Measurements from ENCODE around the gene FAT1. TPM values are rescaled to one million over a fixed set of nuclear protein-coding genes. Genes with fewer than 3 reads are reported as not detected.

FAT1 gene
- total RNA-seq, 6 experiments from 2014 or later: 32.9 to 173 (median 69.7) TPM

DNA sequence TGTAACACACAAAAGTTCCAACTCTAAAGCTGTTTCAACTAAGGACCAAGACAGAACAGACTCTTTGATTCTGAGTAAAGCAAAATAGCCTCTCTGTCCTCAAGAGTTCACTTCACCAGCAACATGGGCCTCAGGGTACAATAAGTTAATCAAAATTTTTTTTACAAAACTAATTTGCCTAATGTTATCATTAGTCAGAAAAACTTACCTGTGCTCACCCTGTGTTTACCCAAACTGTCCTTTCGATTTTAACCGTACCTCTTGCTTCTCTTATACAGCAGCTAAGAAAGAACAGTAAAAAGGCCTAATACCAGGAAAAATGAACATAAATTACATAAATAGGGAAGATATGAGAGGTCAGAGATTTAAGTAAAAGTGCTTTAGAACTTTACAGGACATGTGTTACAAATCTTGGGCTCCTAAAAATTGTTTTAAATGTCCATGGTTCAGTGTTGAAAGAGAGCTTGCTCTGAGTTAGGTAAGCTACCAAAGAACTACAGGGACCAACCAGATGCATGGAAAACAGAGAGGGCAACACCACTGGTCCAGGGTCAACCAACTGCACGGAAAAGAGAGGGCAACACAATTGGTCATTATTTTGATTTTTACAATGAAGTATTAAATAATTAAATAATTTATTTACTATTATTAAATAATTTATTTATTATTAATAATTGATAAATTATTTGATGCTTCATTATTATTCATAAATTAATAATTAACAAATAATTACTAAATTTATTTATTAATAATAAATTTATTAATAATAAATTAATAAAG lies 73.1 kb downstream of the FAT1 start:
- Histone ChIP-seq H3K4me3 (no peak overlapping the region), H3K4me1 (no peaks in the 10 kb centered on the region), H3K27ac (peak overlapping the region; percentile 33 to 70 (median 36)), H3K36me3 (no peaks in the 10 kb centered on the region), H3K9me3 (no peaks in the 10 kb centered on the region), H3K27me3 (no peaks in the 10 kb centered on the region)
- DNase-seq: no peak
- WGBS (ENCODE audit: insufficient coverage, low coverage, low lambda C conversion rate, missing lambda C conversion rate): 35% methylated on average over 3 of the region's 3 CpGs
- intact Hi-C loops (cut with DNase I): no loop called here
- TF ChIP-seq, protein P1, sequence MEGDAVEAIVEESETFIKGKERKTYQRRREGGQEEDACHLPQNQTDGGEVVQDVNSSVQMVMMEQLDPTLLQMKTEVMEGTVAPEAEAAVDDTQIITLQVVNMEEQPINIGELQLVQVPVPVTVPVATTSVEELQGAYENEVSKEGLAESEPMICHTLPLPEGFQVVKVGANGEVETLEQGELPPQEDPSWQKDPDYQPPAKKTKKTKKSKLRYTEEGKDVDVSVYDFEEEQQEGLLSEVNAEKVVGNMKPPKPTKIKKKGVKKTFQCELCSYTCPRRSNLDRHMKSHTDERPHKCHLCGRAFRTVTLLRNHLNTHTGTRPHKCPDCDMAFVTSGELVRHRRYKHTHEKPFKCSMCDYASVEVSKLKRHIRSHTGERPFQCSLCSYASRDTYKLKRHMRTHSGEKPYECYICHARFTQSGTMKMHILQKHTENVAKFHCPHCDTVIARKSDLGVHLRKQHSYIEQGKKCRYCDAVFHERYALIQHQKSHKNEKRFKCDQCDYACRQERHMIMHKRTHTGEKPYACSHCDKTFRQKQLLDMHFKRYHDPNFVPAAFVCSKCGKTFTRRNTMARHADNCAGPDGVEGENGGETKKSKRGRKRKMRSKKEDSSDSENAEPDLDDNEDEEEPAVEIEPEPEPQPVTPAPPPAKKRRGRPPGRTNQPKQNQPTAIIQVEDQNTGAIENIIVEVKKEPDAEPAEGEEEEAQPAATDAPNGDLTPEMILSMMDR (IDR thresholded peaks at IDR 0.05): no peak
- ATAC-seq: peak; percentile 82 to 92 (median 89)

DNA sequence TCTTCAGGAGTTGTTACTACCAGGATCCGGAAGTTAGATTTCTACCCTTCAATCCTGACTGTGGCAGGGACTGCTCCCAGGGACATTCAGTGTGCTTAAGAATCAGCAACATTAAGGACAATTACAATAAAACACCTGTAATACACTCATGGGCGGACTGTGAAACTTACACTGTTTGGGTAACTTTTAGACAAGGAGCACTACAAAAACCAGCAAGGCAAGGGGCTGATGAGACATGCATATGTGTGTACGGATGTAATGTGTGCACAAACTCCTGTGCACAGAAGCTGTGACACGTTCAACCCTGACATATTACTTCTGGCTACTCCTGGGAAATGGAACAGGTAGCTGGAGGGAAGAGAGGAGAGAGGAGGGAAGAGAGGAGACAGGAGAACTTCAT lies 75.8 kb downstream of the FAT1 start:
- no peak for DNase-seq

GRCh38 chr4:186644737-186645261 lies 78.9 kb downstream of the FAT1 start:
- peaks cover 0 to 17% (median 4%) of the 10 kb centered on the region in 4 donors for H3K4me1 ChIP-seq
- ATAC-seq (peak; percentile 36 to 73 (median 57)), DNase-seq (peak in 2 of 3 donors; percentile 50 to 57)
- no peaks in the 10 kb centered on the region for H3K36me3 ChIP-seq
- H3K4me3 ChIP-seq: no peak overlapping the region
- no peaks in the 10 kb centered on the region for H3K9me3 ChIP-seq
- peak overlapping the region; percentile 71 to 81 (median 75) for H3K27ac ChIP-seq
- H3K27me3 ChIP-seq: no peaks in the 10 kb centered on the region
- intact Hi-C loops (cut with DNase I): no loop called here
- peak; percentile 10 for TF ChIP-seq POLR2A (IDR thresholded peaks at IDR 0.05)
- TF ChIP-seq, protein P1 (IDR thresholded peaks at IDR 0.05): no peak
- WGBS (ENCODE audit: insufficient coverage, low coverage, low lambda C conversion rate, missing lambda C conversion rate): 35% methylated on average over 7 of the region's 9 CpGs

More for the DNA sequence above, 75.8 kb downstream of the FAT1 start:
- TF ChIP-seq, protein P1 (IDR thresholded peaks at IDR 0.05): no peak
- TF ChIP-seq POLR2A (IDR thresholded peaks at IDR 0.05): no peak
- no peak overlapping the region for H3K4me3 ChIP-seq
- no peaks in the 10 kb centered on the region for H3K27me3 ChIP-seq
- no peak overlapping the region for H3K27ac ChIP-seq
- peaks cover 0 to 17% (median 4%) of the 10 kb centered on the region in 4 donors for H3K4me1 ChIP-seq
- H3K9me3 ChIP-seq: no peaks in the 10 kb centered on the region
- intact Hi-C loops (cut with DNase I): no loop called here
- no peak for ATAC-seq
- WGBS (ENCODE audit: insufficient coverage, low coverage, low lambda C conversion rate, missing lambda C conversion rate): 88% methylated on average over 4 of the region's 4 CpGs
- H3K36me3 ChIP-seq: no peaks in the 10 kb centered on the region

GRCh38 chr4:186644311-186644638 lies 79.4 kb downstream of the FAT1 start:
- Histone ChIP-seq H3K4me1 (peaks cover 0 to 17% (median 4%) of the 10 kb centered on the region in 4 donors), H3K27ac (peak overlapping the region; percentile 71 to 81 (median 75)), H3K9me3 (no peaks in the 10 kb centered on the region), H3K4me3 (no peak overlapping the region), H3K27me3 (no peaks in the 10 kb centered on the region), H3K36me3 (peaks cover 0 to 1% (median 0%) of the 10 kb centered on the region in 4 donors)
- intact Hi-C loops (cut with DNase I): no loop called here
- WGBS (ENCODE audit: insufficient coverage, low coverage, low lambda C conversion rate, missing lambda C conversion rate): 49% methylated on average over 2 of the region's 2 CpGs
- no peak for TF ChIP-seq POLR2A (IDR thresholded peaks at IDR 0.05)
- TF ChIP-seq, protein P1 (IDR thresholded peaks at IDR 0.05): no peak
- DNase-seq (no peak), ATAC-seq (peak in 2 of 4 donors; percentile 3 to 23)

Measured in right lobe of liver (tissue), 6 donors.